ENCODE results near the gene CYP4F22.
"Not testable (repeated sequence)": the region's sequence is repeated elsewhere in the genome, so short reads cannot be mapped to it uniquely, and the experiment has no call there.

The CYP4F22 gene

GRCh38 chr19:15495151-15495550 lies 13.2 kb upstream of the CYP4F22 start:
- DNase-seq, result no peak

GRCh38 chr19:15498156-15498858 lies 10.0 kb upstream of the CYP4F22 start:
- DNase-seq, result no peak

GRCh38 chr19:15498910-15499309 lies 9.4 kb upstream of the CYP4F22 start:
- DNase-seq, result no peak

- DNase-seq, result no peak
Observed at GRCh38 chr19:15501596-15501995, 6.7 kb upstream of the CYP4F22 start.

GRCh38 chr19:15502264-15502663 lies 6.1 kb upstream of the CYP4F22 start:
- no peak for DNase-seq

- no peak for DNase-seq
Observed at GRCh38 chr19:15506074-15506571, 2.2 kb upstream of the CYP4F22 start.

- DNase-seq, result no peak
Observed at GRCh38 chr19:15507068-15508034, 974 bp upstream of the CYP4F22 start.

- no peak for DNase-seq
Observed at GRCh38 chr19:15511671-15512424, 3.5 kb downstream of the CYP4F22 start.

- not testable (repeated sequence) for DNase-seq
Observed at GRCh38 chr19:15515227-15515625, 6.9 kb downstream of the CYP4F22 start.

- no peak for DNase-seq
Observed at GRCh38 chr19:15516363-15516762, 8.0 kb downstream of the CYP4F22 start.

GRCh38 chr19:15517778-15518177 lies 9.5 kb downstream of the CYP4F22 start:
- no peak for DNase-seq

- no peak for DNase-seq
Observed at GRCh38 chr19:15519433-15519976, 11.2 kb downstream of the CYP4F22 start.

- no peak for DNase-seq
Observed at GRCh38 chr19:15524781-15525180, 16.5 kb downstream of the CYP4F22 start.

GRCh38 chr19:15525291-15525690 lies 17.0 kb downstream of the CYP4F22 start:
- no peak for DNase-seq

- DNase-seq, result no peak
Observed at GRCh38 chr19:15526408-15526807, 18.1 kb downstream of the CYP4F22 start.

GRCh38 chr19:15527705-15528104 lies 19.4 kb downstream of the CYP4F22 start:
- no peak for DNase-seq

- no peak for DNase-seq
Observed at GRCh38 chr19:15529774-15530372, 21.5 kb downstream of the CYP4F22 start.

- no peak for DNase-seq
Observed at GRCh38 chr19:15532779-15533521, 24.6 kb downstream of the CYP4F22 start.

GRCh38 chr19:15533522-15533830 lies 25.2 kb downstream of the CYP4F22 start:
- not testable (repeated sequence) for DNase-seq

- DNase-seq, result no peak
Observed at GRCh38 chr19:15534957-15535864, 26.9 kb downstream of the CYP4F22 start.

- no peak for DNase-seq
Observed at GRCh38 chr19:15536350-15536749, 28.0 kb downstream of the CYP4F22 start.

Data from NCI-H146 (cell line).